Motor neuron (in vitro differentiated cells): Measurements from ENCODE around the gene RYR3. TPM values are rescaled to one million over a fixed set of nuclear protein-coding genes. Genes with fewer than 3 reads are reported as not detected.
A peak's percentile ranks its signal among the peaks of the same experiment; 100 is the strongest.

Experiments
- ATAC-seq, 8 experiments: fragments of 200-7000 bp; cut with Tn5 transposase; replicated peaks in 6 of 8; 2 replicates each; pipeline ENCODE4 v1.8.0; 2021; ENCODE audit warnings: mild to moderate bottlenecking in 8 of 8, moderate library complexity in 8 of 8
- H3K27ac ChIP-seq, 2 donors: fragments of 250-450 bp; sonication (Bioruptor Pico); 2 replicates each; pipeline ENCODE4 v1.9.0; 2021; ENCODE audit warnings: antibody characterized with exemption in 2 of 2, mild to moderate bottlenecking in 2 of 2, moderate library complexity in 1 of 2
- H3K4me1 ChIP-seq, 2 donors: fragments of 250-450 bp; sonication (Bioruptor Pico); replicated peaks in 1 of 2; 2 replicates each; pipeline ENCODE4 v1.6.1; 2021; ENCODE audit warnings: antibody characterized with exemption in 2 of 2, mild to moderate bottlenecking in 2 of 2, moderate library complexity in 1 of 2
- H3K4me3 ChIP-seq, 5 donors: fragments of 250-450 bp; sonication (Bioruptor Pico); 2 replicates each; pipeline ENCODE4 v1.9.0; 2021; ENCODE audit warnings: antibody characterized with exemption in 5 of 5, mild to moderate bottlenecking in 5 of 5, moderate library complexity in 4 of 5
- WGBS, 10 experiments: fragments of 450-650 bp; shearing (Covaris generic); methylation state at CpG; one replicate each; pipeline ENCODE4 v1.0.0; 2022; 5-methylcytosine and 5-hydroxymethylcytosine counted together
- in situ Hi-C, 9 experiments: fragments of 400-800 bp; cut with MboI; loops; one replicate each; pipeline ENCODE4 v1.15.0; 2021; ENCODE audit warnings: low sequenced_read_pairs in 9 of 9, low pct_unique_long_range_greater_than_20kb in 2 of 9; ENCODE audit not compliant: unreplicated experiment in 9 of 9
- total RNA-seq, 8 experiments: library from RNA; unstranded; fragments of 300-600 nt; gene quantifications; 2 replicates each; pipeline versions ENCODE4 v1.2.3 to v1.2.4, GENCODE V29; 2022

RYR3 gene
- total RNA-seq, 8 experiments from 2014 or later = 0.51 to 5.8 (median 2.2) TPM

DNA sequence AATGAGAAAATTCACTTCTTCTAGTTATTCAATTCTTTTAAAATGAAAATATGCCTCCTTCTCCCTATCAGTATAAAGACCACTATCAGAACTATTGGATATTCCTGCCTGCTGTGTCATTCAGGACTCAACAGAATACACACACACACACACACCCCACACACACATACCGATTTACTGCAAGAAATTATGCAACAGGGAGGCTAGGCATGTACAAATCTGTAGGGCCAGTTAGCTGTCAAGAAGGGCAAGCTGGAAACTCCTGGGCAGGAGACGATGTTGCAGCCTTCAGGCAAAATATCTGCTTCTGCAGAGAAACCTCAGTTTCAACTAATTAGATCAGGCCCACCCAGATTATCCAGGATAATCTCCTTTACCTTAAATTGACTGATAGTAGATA lies 13.9 kb upstream of the RYR3 start:
- 17 to 94% (median 80%) methylated on average over 1 to 2 of the region's 2 CpGs; no CpG with 5 or more reads in 3 of the 10 experiments for WGBS, 10 experiments
- no peak overlapping the region for H3K4me3 ChIP-seq
- in situ Hi-C loops = loop anchor here in 6 of 9 experiments (10.0 to 25.0 kb wide), 3 partner anchors 390 to 415 kb away; no protein-coding TSS in a partner anchor
- no peaks in the 10 kb centered on the region for H3K4me1 ChIP-seq
- peak in 1 of 8 experiments; percentile 32 for ATAC-seq
- no peak overlapping the region for H3K27ac ChIP-seq

DNA sequence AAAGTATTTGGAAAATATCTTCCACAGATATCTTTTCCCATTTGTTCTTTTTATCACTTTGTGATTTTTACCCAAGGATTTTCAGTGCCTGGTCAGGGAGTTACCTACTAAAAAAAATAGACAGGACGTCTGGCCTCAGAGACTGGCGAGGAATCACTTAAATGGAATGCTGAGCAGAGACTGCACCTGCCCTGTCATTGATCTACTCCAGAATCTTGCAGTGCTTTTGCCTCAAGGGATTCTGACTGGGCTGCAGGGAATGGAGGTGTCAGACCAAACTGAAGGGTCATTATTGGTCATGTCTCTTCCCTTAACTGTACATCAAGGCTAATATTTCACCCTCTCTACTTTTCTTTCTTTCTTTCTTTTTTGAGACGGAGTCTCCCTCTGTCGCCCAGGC lies 12.1 kb upstream of the RYR3 start:
- Histone ChIP-seq H3K4me3 (no peak overlapping the region), H3K4me1 (no peaks in the 10 kb centered on the region), H3K27ac (no peak overlapping the region)
- 0 to 100% (median 60%) methylated on average over 1 to 4 of the region's 4 CpGs; no CpG with 5 or more reads in 3 of the 10 experiments for WGBS, 10 experiments
- no peak for ATAC-seq
- in situ Hi-C loops = loop anchor here in 6 of 9 experiments (10.0 to 25.0 kb wide), 3 partner anchors 389 to 414 kb away; no protein-coding TSS in a partner anchor

DNA sequence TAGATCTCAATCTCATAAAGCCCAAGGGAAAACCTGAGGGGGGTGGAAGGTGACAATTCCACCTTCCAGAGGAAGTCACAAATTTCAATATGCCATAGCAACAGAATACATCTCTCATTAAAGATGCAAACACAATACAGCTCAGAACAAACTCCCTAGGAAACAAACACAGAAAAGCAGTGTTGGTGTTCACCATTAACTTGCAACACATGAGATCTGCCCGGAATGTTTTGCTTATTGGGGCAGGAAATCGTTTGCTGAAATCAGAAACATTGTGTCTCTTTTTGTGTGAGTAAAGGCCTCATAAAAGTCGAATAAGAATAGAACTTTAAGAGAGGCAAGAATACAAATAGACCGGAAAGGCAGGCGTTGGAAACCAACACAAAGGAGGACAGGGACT lies 5.8 kb upstream of the RYR3 start:
- peak in 3 of 8 experiments; percentile 15 to 65 (median 47) for ATAC-seq
- H3K4me3 ChIP-seq = no peak overlapping the region
- H3K27ac ChIP-seq = no peak overlapping the region
- in situ Hi-C loops = loop anchor here in 1 of 9 experiments (25.0 kb wide), 1 partner anchor 407 kb away; no protein-coding TSS in a partner anchor
- peaks cover 11 to 13% of the 10 kb centered on the region in 2 donors for H3K4me1 ChIP-seq
- 0 to 34% (median 22%) methylated on average over 1 to 5 of the region's 5 CpGs; no CpG with 5 or more reads in 2 of the 10 experiments for WGBS, 10 experiments

DNA sequence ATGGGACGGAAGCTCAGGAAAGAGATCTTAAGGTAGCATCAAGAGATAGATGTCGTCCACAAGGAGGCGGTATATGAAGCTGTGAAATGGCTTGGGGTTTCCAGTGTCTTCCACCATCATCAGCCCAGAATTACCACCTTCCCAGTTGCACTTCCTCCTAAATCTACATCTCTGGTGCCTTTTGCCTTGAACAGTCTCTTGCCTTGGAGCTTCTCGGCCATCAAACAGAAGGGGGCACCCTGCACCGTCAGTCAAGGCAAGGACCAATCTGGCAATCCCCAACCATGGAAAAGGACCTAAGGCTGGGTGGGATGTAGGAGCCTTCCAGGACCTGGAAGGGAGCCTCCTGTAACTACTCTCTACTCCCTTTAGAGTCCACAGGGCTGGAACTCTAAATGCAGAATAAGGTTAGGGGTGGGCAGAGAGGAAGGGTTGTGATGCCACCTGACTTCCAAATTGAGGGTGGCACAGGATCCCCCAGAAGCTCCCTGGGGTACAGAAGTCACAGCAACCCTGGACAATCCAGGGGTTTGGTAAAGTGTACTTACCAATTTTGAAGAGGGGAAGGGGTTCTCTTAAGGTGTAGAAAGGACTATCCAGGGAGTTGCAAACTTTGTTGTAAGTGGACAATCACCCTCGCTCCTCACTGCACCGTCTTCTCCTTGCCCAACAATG lies 1.0 kb upstream of the RYR3 start:
- peak in 1 of 8 experiments; percentile 68 for ATAC-seq
- WGBS, 10 experiments = 41 to 100% (median 76%) methylated on average over 2 to 7 of the region's 7 CpGs; no CpG with 5 or more reads in 2 of the 10 experiments
- in situ Hi-C loops = loop anchor here in 1 of 9 experiments (25.0 kb wide), 1 partner anchor 403 kb away; no protein-coding TSS in a partner anchor
- H3K27ac ChIP-seq = no peak overlapping the region
- peaks cover 7 to 11% of the 10 kb centered on the region in 2 donors for H3K4me1 ChIP-seq
- no peak overlapping the region for H3K4me3 ChIP-seq

DNA sequence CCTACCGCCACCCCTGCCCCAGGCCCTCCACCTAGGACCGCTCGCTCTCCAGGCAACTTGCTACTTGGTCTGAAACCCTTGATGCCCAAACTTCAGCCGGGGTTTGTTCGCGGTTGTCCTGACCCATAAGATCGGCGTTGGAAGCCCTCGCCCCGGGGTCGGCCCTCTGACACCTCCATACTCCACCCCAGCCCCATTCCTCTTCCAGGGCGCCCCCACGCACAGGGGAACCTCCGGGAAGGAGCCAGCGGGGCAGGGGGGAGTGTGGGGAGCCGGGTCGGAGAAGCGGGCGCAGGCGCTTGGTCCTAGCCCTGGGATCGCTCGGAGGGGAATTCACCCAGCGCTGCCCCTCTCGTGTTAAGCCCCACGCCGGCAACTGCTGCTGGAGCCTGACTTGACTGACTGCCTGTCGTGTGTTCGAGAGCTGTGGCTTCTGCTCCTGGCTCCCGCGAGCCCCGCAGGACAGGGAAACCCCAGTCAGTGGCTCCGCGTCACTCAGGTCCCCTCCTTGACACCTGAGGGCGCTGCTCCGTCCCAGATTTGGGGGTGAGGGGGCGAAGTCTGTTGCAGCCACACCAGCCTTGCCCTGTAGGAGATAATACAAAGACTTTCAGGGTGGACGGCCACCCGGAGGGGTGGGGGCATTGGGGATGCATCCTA lies 675 bp downstream of the RYR3 start:
- WGBS, 10 experiments = 0 to 8% (median 5%) methylated on average over 2 to 10 of the region's 38 CpGs; no CpG with 5 or more reads in 7 of the 10 experiments
- no peak overlapping the region for H3K27ac ChIP-seq
- H3K4me1 ChIP-seq = no peaks in the 10 kb centered on the region
- H3K4me3 ChIP-seq = peak overlapping the region; percentile 43 to 68 (median 53)
- peak in 5 of 8 experiments; percentile 39 to 51 (median 41) for ATAC-seq
- in situ Hi-C loops = loop anchor here in 1 of 9 experiments (25.0 kb wide), 1 partner anchor 401 kb away; no protein-coding TSS in a partner anchor

DNA sequence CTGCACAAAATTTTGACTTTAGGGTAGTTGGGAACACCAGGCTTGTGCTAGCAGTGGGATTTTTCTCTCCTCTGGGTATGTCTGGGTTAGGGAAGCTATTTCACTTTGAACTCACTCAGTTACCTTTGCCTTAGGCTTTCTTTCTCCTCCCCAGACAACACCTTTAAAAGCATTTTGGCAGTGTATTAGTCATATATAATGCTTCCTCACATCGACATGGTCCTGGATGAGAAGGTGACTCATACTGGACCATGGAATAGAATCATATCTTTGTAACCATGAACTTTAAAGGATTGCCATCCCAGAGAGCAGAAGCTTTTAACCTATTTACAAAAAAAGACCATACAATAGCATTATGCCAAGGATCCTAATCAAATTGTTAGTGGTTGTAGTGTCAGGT lies 2.7 kb downstream of the RYR3 start:
- no peak overlapping the region for H3K27ac ChIP-seq
- H3K4me1 ChIP-seq = no peaks in the 10 kb centered on the region
- ATAC-seq = no peak
- in situ Hi-C loops = loop anchor here in 1 of 9 experiments (25.0 kb wide), 1 partner anchor 399 kb away; no protein-coding TSS in a partner anchor
- WGBS, 10 experiments = 0 to 86% (median 60%) methylated on average over 1 of the region's 1 CpG; no CpG with 5 or more reads in 3 of the 10 experiments
- H3K4me3 ChIP-seq = no peak overlapping the region

DNA sequence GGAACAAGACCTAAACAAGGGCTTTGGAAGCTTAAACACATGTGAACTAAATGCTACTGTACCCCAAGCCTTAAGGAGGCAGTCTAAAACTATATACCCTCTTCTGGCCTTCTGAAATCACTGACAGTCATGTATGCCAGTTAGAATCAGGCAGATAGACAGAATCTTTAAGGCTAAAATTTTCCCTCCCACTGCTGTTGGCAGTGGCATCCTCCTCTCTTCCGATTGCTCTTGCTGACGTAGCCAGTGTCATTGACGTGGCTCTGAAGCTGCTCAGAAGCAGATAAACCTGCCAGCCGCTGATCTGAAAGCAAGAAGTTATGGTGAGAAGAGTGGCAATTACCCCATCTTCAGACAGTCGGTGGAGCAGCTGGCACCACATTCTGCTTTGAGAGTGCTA lies 3.3 kb downstream of the RYR3 start:
- ATAC-seq = no peak
- no peak overlapping the region for H3K4me3 ChIP-seq
- H3K4me1 ChIP-seq = no peaks in the 10 kb centered on the region
- H3K27ac ChIP-seq = no peak overlapping the region
- in situ Hi-C loops = loop anchor here in 1 of 9 experiments (25.0 kb wide), 1 partner anchor 398 kb away; no protein-coding TSS in a partner anchor
- WGBS, 10 experiments = 30 to 96% (median 81%) methylated on average over 3 to 5 of the region's 5 CpGs; no CpG with 5 or more reads in 1 of the 10 experiments

DNA sequence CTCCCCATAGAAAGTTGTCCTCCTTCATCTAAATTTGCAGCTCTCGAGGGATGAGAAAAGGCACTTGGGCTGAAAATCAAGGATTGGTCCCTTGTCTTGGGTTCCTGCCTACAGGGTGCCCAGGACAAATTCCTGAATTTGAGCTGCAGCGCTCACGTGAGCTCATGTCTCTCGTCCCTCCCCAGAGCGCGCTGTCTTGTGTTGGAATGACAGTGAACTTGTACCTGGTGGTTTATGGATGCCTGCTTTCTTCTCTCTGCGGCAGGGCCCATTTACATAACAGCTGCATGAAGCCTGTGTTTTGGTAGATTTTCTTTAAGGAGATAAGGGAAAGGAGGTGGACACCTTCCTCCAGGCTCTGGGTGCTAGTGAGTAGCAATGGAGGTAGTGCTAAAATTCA lies 4.3 kb downstream of the RYR3 start:
- Histone ChIP-seq H3K4me3 (no peak overlapping the region), H3K27ac (no peak overlapping the region), H3K4me1 (no peaks in the 10 kb centered on the region)
- 47 to 93% (median 72%) methylated on average over 2 to 5 of the region's 7 CpGs; no CpG with 5 or more reads in 2 of the 10 experiments for WGBS, 10 experiments
- in situ Hi-C loops = loop anchor here in 1 of 9 experiments (25.0 kb wide), 1 partner anchor 397 kb away; no protein-coding TSS in a partner anchor
- ATAC-seq = no peak

DNA sequence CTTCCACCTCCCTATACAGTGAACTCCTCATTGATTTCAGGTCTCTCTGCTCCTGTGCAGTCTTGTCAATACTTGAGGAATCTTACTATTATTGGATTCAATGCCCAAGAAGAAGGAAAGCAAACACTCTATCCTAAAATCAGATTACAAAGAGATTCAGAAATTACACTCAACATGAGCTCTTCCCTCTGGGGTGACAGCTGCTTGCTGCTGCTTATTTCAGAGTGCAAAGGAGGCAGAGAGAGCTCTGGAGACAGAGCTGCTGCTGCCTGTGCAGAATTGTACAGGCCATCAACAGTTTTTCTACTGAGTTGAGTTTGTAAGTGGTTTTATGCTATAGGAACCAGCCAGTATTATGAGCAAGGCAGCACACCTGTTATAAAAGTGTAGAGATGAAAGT lies 7.1 kb downstream of the RYR3 start:
- Histone ChIP-seq H3K27ac (no peak overlapping the region), H3K4me1 (no peaks in the 10 kb centered on the region), H3K4me3 (no peak overlapping the region)
- ATAC-seq = no peak
- in situ Hi-C loops = loop anchor here in 1 of 9 experiments (25.0 kb wide), 1 partner anchor 394 kb away; no protein-coding TSS in a partner anchor

DNA sequence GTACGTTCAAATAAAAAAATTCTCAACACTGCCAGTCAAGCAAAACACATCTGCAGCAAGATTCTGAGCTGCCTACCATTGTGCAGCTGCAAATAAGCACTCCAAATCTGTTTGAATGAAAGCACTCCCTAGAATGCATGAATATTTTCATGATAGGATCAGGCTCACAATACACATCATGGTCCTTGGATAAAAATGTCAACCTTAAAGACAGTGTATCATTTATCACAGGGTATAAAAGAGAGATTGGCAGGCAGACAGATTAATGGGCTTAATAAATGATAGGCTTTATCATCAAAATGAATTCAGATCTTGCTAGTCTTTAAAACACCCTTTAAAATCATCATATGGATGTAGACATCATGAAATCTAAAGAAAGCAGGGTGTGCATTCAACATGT lies 9.2 kb downstream of the RYR3 start:
- H3K4me3 ChIP-seq = no peak overlapping the region
- ATAC-seq = no peak
- no peaks in the 10 kb centered on the region for H3K4me1 ChIP-seq
- WGBS, 10 experiments = 17 to 100% (median 90%) methylated on average over 1 of the region's 1 CpG; no CpG with 5 or more reads in 6 of the 10 experiments
- H3K27ac ChIP-seq = no peak overlapping the region
- in situ Hi-C loops = loop anchor here in 1 of 9 experiments (25.0 kb wide), 1 partner anchor 392 kb away; no protein-coding TSS in a partner anchor

DNA sequence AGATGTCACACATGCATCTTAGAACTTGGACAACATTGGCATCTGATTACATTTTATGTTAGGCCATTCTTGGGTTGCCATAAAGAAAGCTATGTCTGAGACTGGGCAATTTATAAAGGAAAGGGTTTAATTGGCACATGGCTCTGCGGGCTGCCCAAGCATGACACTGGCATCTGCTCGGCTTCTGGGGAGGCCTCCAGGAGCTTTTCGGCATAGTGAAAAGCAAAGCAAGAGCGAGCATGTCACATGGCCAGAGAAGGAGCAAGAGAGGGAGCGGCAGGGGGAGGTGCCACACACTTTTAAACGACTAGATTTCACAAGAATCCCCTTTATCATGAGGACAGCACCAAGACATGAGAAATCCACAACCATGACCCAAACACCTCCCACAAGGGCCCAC lies 11.3 kb downstream of the RYR3 start:
- no peak overlapping the region for H3K4me3 ChIP-seq
- H3K4me1 ChIP-seq = no peaks in the 10 kb centered on the region
- WGBS, 10 experiments = 13 to 100% (median 75%) methylated on average over 1 to 6 of the region's 6 CpGs; no CpG with 5 or more reads in 3 of the 10 experiments
- in situ Hi-C loops = loop anchor here in 1 of 9 experiments (25.0 kb wide), 1 partner anchor 390 kb away; no protein-coding TSS in a partner anchor
- no peak for ATAC-seq
- H3K27ac ChIP-seq = no peak overlapping the region

DNA sequence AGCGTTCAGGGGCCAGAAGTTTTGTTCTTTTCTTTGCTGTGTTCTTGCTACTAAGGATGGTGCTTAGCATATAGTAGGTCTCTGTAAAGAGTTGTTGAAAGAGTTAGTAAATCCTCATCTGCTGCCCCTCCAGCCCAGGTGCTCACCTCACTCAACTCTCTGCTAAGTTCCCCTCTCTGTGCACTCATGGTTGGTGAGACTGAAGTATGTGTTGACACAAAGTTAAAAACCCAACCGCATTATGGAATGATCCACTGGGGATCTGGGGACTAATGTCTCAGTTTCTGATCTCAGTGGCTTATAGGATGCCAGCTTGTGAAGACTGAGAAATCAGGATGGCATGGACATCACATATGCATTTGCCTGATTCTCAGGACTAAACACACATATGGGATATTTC lies 13.8 kb downstream of the RYR3 start:
- Histone ChIP-seq H3K4me3 (no peak overlapping the region), H3K4me1 (no peaks in the 10 kb centered on the region), H3K27ac (no peak overlapping the region)
- ATAC-seq = no peak
- in situ Hi-C loops = loop anchor here in 1 of 9 experiments (25.0 kb wide), 1 partner anchor 388 kb away; no protein-coding TSS in a partner anchor
- WGBS, 10 experiments = 0 to 100% (median 75%) methylated on average over 1 to 2 of the region's 2 CpGs; no CpG with 5 or more reads in 1 of the 10 experiments

DNA sequence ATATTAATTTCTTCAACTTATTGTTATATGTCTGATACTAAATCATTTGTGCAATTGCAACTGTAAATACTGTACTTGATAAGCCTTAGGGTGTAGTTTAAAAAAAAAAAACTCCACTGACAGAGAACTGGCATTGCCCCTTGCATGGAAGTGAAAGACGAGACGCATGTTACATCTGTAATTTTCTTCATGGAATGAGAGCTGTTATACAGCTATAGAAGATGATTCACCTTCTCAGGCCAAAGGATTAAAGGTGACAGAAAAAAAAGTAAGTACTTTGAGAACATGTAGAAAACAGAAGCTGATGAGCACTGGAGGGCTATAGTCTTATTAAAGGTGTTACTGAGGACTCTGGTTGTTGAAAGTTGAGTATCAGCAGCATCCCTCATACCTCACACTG lies 16.1 kb downstream of the RYR3 start:
- Histone ChIP-seq H3K4me1 (no peaks in the 10 kb centered on the region), H3K4me3 (no peak overlapping the region), H3K27ac (no peak overlapping the region)
- no peak for ATAC-seq
- in situ Hi-C loops = no loop called here
- WGBS, 10 experiments = 48 to 100% (median 89%) methylated on average over 2 of the region's 2 CpGs; no CpG with 5 or more reads in 1 of the 10 experiments
